GM12891 (cell line): ENCODE results near the gene OXLD1.

Experiments
- PAX5 ChIP-seq: IDR thresholded peaks from 2 replicates; pipeline ENCODE4 v1.6.1; 2011; ENCODE audit warnings: low read length, moderate library complexity, mild to moderate bottlenecking; ENCODE audit not compliant: insufficient read depth, severe bottlenecking
- POLR2A ChIP-seq: IDR thresholded peaks from 2 replicates; pipeline ENCODE4 v1.6.1; 2011; ENCODE audit warnings: low read depth, low read length, control low read depth
- POLR2AphosphoS5 ChIP-seq: IDR thresholded peaks from 2 replicates; pipeline ENCODE4 v1.6.1; 2011; ENCODE audit warnings: low read depth, low read length, control low read depth
- POU2F2 ChIP-seq: IDR thresholded peaks from 2 replicates; pipeline ENCODE4 v1.6.1; 2011; ENCODE audit warnings: low read depth, mild to moderate bottlenecking, control low read depth, low read length, moderate library complexity
- SPI1 ChIP-seq: IDR thresholded peaks from 2 replicates; pipeline ENCODE4 v1.6.1; 2011; ENCODE audit warnings: low read depth, low read length, control low read depth
- TAF1 ChIP-seq: IDR thresholded peaks from 2 replicates; pipeline ENCODE4 v1.6.1; 2011; ENCODE audit warnings: low read depth, low read length, control low read depth

DNA sequence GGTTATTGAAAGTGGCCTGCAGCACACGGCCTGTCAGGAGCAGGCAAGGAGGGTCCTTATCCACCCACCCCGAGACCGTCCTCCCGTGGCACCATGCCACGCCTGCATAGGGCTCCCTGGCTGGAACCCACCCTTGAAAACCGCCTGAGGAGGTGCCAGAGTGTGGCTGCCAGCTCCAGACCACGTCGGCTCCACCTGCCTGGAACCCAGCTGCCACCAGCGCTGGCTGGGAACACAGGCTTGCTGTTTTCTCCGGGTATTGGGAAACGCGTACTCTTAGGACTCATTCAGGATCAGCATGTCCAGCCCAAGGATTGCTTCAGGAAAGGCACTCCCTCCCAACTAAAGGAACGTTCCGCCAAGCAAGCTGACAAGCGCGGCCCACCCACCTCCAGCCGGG, 10.5 kb upstream of the OXLD1 start:
- no peak for TF ChIP-seq POLR2A
- TF ChIP-seq POLR2AphosphoS5, result no peak
- no peak for TF ChIP-seq TAF1
- no peak for TF ChIP-seq POU2F2
- TF ChIP-seq SPI1, result no peak
- no peak for TF ChIP-seq PAX5
